GM12875 (cell line): ENCODE data around the gene NR2E3.

Experiments
- H3K4me3 ChIP-seq: one replicate; pipeline ENCODE4 v1.5.1; 2011; ENCODE audit warnings: low read depth, low read length, control low read depth
- TF ChIP-seq, protein P1 (sequence below): IDR thresholded peaks from 2 replicates; pipeline ENCODE4 v1.5.1; 2011; ENCODE audit warnings: low read depth, mild to moderate bottlenecking, control low read depth, inconsistent platforms, low read length, moderate library complexity, borderline replicate concordance; ENCODE audit not compliant: insufficient read depth

NR2E3 gene

DNA sequence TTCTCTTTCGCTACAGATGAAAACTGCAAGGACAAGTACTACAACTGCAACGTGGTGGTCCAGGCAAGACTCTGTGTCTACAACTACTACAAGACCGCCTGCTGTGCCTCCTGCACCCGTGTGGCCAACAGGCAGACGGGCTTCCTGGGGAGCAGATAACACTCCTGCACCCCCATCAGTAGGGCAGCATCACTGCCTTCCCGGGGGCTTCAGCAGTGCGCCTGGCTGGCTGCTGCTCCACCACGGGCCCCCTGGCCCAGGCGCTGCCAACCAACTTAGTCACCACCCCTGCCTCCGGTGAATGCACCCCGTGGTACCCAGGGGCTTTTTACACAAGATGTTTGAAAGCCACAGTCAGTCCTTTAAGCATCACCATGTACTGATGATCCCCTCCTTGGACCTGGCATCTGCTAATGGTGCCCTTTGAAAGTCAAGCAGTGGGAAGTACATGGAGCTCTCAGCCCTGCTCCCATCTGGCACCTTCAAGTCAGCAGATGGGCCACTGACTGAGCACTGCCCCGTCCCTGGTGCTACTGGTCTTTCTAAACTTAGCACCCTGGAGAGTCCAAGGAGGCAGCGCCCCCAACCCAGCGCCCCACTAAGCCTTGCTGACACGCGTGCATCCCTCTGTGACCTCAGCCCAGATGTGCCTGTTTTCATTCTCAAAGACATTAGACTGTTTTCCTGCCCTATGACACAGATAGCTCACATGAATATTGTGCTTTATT lies 33.0 kb upstream of the NR2E3 start:
- TF ChIP-seq, protein P1, sequence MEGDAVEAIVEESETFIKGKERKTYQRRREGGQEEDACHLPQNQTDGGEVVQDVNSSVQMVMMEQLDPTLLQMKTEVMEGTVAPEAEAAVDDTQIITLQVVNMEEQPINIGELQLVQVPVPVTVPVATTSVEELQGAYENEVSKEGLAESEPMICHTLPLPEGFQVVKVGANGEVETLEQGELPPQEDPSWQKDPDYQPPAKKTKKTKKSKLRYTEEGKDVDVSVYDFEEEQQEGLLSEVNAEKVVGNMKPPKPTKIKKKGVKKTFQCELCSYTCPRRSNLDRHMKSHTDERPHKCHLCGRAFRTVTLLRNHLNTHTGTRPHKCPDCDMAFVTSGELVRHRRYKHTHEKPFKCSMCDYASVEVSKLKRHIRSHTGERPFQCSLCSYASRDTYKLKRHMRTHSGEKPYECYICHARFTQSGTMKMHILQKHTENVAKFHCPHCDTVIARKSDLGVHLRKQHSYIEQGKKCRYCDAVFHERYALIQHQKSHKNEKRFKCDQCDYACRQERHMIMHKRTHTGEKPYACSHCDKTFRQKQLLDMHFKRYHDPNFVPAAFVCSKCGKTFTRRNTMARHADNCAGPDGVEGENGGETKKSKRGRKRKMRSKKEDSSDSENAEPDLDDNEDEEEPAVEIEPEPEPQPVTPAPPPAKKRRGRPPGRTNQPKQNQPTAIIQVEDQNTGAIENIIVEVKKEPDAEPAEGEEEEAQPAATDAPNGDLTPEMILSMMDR, result no peak
- H3K4me3 ChIP-seq, result no peak overlapping the region

DNA sequence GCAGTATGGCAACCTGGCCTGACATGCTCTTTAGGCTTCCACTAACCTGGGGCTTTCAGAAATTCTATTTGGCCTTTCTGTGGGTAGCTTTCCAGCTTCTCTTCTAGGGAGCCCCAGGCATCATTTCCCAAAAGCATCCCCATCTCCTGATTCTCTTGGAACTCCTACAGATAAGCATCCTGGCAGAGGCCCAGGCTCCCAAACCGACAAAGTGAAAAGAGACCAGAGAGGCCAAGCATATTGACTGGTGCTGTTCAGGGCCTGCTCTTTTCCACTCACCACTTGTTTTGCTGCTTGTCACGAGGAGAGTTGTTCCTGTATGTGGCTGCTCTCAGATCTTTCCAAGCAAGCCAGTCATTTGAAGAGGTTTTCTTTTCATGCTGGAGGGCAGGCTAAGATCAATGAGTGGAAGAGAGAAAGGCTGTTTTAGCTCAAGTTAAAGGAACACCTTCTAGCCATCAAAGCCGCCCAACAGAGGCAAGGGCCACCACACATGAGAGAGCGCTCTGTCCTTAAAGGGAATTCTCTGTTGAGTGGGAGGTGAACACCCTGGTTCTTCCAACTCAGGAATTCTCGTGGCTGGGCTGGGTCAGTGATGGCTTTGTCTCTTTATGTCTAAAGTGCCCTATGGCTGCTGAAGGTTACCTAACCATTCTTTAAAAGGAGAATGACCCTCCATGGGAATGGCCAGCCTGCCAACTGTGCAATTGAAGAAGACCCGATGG lies 31.1 kb upstream of the NR2E3 start:
- TF ChIP-seq, protein P1, result no peak
- H3K4me3 ChIP-seq, result no peak overlapping the region

DNA sequence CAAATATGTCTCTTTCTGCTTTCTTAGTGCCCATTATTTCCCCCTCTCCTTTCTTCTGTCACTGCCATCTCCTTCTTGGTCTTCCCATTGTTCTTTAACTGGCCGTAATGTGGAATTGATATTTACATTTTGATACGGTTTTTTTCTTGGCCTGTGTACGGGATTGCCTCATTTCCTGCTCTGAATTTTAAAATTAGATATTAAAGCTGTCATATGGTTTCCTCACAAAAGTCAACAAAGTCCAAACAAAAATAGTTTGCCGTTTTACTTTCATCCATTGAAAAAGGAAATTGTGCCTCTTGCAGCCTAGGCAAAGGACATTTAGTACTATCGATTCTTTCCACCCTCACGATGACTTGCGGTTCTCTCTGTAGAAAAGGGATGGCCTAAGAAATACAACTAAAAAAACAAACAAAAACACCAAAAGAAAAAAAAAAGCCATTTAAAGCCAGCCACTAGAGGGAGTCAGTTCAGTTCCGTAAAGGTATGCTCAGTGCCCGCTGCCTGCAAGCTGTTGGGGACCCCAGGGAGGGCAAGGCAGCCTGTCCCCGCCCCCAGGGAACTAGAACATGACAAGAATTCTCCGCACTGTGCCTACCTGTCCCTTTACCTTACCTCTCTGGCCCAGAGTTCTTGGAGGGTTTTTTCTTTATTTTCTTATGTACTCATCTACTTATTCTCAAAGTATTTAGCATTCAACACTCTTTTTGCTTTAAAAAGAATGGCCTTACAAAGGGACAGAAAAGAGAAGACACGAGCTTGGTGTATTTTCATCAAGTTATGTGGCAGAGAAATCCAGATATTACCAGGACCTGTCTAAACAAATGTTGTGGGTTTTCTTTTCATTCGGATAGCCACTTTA lies 30.0 kb upstream of the NR2E3 start:
- H3K4me3 ChIP-seq, result no peak overlapping the region
- TF ChIP-seq, protein P1, result peak; percentile 77; the same call in 1 of the 2 replicates

DNA sequence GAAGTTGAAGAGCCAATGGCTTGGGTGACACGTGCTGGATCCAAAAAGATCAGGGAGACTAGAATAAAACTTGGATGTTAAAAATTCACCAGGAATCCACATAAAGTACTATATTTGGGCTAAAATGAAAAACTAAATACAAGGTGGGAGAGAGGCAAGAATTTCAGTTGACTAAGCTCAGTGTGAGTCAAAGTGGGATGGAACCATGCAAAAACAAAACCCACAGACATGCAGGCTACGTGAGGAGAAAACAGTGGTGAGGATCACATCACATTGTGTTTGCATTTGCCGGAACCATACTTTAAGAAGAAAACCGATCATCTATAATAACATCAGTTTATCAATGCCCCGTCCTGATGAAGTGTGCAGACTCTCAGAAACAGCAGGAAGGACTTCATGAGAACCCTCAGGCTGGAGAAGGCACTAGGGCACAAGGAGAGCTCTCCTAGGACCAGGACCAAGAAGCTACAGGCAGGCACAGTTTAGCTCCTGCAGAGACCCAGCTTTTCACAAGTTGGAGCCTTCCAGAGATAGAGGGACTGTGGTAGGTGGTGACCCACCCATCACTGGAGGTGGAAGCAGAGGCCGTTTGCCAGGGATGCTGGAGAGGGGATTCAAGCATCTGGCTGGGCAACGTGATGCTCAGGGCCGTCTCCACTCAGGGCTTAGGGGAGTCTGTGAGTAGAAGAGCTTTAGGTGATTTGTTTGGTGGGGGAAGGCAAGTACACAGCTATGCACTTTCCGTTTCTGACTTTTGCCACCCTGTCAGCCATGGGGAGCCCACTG lies 29.0 kb upstream of the NR2E3 start:
- H3K4me3 ChIP-seq, result no peak overlapping the region
- TF ChIP-seq, protein P1, result no peak

DNA sequence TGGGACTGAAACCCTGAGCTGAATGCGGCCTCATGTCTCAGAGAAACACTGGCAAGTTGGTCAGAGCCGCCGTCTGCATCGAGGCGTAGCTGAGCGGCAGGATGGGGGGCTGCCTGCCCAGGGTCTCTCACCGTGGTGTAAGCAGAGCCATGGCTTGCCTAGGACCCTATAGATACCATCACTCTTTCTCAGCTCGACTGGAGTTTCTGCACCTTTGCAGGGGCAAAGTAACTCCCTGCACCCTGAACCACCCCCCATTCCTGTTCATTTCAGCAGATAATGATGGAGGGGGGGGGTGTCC lies 28.4 kb upstream of the NR2E3 start:
- H3K4me3 ChIP-seq, result no peak overlapping the region
- TF ChIP-seq, protein P1, result no peak

DNA sequence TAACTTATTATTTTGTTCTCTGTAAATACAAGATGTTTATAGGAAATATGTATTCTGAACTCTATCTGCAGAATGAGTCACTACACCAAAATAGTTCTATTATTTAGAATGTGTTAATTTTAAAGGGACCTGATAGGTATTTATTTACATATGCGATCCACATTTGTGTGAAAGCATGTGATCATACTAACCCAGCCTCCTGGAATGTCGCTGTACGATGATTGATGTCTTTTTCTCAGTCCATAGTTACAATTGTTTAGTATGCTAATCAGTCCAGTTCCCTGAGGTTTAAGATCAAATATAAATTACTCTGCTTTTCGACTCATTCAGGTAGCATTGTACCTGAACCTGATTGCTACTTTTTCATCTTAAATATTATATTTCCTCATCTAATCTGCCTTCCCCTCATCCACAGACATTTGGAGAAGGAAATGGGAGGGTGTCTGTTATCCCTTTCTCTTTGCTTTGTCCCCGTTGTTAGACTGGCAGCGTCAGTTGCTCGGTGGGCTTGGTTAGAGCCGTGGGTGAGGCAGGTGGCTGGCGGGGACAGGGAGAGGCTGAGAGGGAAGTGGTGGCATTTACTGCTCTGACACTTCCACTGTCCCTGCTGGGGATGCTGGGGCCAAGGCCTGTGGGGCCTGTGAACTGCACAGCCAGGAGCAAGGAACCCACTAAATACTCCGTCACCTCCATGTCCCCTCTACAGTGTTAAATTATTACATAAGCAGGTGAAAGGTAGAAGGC lies 27.8 kb upstream of the NR2E3 start:
- TF ChIP-seq, protein P1, result no peak
- no peak overlapping the region for H3K4me3 ChIP-seq
